Gastroesophageal sphincter (tissue), 3 donors: ENCODE measurements around the gene SARM1.

Source experiments
- POLR2A ChIP-seq, 2 donors: fragments of 450-650 bp; IDR thresholded peaks; one replicate each; pipeline ENCODE4 v1.6.1; 2017; ENCODE audit warnings: antibody characterized with exemption in 2 of 2, mild to moderate bottlenecking in 2 of 2, moderate library complexity in 1 of 2
- POLR2AphosphoS5 ChIP-seq: sonication (generic); formaldehyde crosslinking; IDR thresholded peaks from one replicate; pipeline ENCODE4 v1.6.1; 2017; ENCODE audit warnings: antibody characterized with exemption
- TF ChIP-seq, protein P1 (sequence below), 4 experiments: fragments of 200-600 bp in 2 of 4; fragments of 450-650 bp in 2 of 4; sonication (generic) in 1 of 4; IDR thresholded peaks; one replicate each; pipeline ENCODE4 v1.5.1; 2017 to 2019; ENCODE audit warnings: antibody characterized with exemption in 4 of 4, mild to moderate bottlenecking in 2 of 4, moderate library complexity in 2 of 4

- TF ChIP-seq, protein P1, sequence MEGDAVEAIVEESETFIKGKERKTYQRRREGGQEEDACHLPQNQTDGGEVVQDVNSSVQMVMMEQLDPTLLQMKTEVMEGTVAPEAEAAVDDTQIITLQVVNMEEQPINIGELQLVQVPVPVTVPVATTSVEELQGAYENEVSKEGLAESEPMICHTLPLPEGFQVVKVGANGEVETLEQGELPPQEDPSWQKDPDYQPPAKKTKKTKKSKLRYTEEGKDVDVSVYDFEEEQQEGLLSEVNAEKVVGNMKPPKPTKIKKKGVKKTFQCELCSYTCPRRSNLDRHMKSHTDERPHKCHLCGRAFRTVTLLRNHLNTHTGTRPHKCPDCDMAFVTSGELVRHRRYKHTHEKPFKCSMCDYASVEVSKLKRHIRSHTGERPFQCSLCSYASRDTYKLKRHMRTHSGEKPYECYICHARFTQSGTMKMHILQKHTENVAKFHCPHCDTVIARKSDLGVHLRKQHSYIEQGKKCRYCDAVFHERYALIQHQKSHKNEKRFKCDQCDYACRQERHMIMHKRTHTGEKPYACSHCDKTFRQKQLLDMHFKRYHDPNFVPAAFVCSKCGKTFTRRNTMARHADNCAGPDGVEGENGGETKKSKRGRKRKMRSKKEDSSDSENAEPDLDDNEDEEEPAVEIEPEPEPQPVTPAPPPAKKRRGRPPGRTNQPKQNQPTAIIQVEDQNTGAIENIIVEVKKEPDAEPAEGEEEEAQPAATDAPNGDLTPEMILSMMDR (IDR thresholded peaks at IDR 0.05), result no peak
- TF ChIP-seq POLR2A (IDR thresholded peaks at IDR 0.05) (no peak), POLR2AphosphoS5 (no peak)
These were observed 1.8 kb upstream of the SARM1 start for GRCh38 chr17:28369684-28370034.
